Measurements from ENCODE around the gene CFAP70.
"Not testable (repeated sequence)": the region's sequence is repeated elsewhere in the genome, so short reads cannot be mapped to it uniquely, and the experiment has no call there.

- not testable (repeated sequence) for TF ChIP-seq EZH2 (IDR thresholded peaks at IDR 0.05; ENCODE audit: borderline replicate concordance, low read length)
- TF ChIP-seq, protein P1, sequence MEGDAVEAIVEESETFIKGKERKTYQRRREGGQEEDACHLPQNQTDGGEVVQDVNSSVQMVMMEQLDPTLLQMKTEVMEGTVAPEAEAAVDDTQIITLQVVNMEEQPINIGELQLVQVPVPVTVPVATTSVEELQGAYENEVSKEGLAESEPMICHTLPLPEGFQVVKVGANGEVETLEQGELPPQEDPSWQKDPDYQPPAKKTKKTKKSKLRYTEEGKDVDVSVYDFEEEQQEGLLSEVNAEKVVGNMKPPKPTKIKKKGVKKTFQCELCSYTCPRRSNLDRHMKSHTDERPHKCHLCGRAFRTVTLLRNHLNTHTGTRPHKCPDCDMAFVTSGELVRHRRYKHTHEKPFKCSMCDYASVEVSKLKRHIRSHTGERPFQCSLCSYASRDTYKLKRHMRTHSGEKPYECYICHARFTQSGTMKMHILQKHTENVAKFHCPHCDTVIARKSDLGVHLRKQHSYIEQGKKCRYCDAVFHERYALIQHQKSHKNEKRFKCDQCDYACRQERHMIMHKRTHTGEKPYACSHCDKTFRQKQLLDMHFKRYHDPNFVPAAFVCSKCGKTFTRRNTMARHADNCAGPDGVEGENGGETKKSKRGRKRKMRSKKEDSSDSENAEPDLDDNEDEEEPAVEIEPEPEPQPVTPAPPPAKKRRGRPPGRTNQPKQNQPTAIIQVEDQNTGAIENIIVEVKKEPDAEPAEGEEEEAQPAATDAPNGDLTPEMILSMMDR (conservative IDR thresholded peaks at IDR 0.05 in 1 of 2, IDR thresholded peaks at IDR 0.05 in 1 of 2; ENCODE audit: extremely low read depth in 1 of 2, insufficient read depth in 1 of 2, low read depth in 1 of 2, low read length in 2 of 2) = not testable (repeated sequence)
Measured at GRCh38 chr10:73394325-73394724, 35.7 kb upstream of the CFAP70 start.
